ENCODE results near the gene TP53I13.

- no peak for TF ChIP-seq ZFY (CRISPR knock-in tag; IDR thresholded peaks at IDR 0.05)
- TF ChIP-seq, protein P1, sequence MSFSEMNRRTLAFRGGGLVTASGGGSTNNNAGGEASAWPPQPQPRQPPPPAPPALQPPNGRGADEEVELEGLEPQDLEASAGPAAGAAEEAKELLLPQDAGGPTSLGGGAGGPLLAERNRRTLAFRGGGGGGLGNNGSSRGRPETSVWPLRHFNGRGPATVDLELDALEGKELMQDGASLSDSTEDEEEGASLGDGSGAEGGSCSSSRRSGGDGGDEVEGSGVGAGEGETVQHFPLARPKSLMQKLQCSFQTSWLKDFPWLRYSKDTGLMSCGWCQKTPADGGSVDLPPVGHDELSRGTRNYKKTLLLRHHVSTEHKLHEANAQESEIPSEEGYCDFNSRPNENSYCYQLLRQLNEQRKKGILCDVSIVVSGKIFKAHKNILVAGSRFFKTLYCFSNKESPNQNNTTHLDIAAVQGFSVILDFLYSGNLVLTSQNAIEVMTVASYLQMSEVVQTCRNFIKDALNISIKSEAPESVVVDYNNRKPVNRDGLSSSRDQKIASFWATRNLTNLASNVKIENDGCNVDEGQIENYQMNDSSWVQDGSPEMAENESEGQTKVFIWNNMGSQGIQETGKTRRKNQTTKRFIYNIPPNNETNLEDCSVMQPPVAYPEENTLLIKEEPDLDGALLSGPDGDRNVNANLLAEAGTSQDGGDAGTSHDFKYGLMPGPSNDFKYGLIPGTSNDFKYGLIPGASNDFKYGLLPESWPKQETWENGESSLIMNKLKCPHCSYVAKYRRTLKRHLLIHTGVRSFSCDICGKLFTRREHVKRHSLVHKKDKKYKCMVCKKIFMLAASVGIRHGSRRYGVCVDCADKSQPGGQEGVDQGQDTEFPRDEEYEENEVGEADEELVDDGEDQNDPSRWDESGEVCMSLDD (CRISPR knock-in tag; IDR thresholded peaks at IDR 0.05; ENCODE audit: borderline replicate concordance) = no peak
- no peak for TF ChIP-seq CTCF (CRISPR knock-in tag; IDR thresholded peaks at IDR 0.05)
- no peak for TF ChIP-seq EP300 (IDR thresholded peaks at IDR 0.05; ENCODE audit: low read depth in 2 of 2, low read length in 2 of 2)
- TF ChIP-seq EP300 (CRISPR knock-in tag; IDR thresholded peaks at IDR 0.05; ENCODE audit: borderline replicate concordance) = no peak
- no peak for TF ChIP-seq ZNF274 (CRISPR knock-in tag; IDR thresholded peaks at IDR 0.05)
- TF ChIP-seq ETV6 (CRISPR knock-in tag; conservative IDR thresholded peaks at IDR 0.05) = no peak
- TF ChIP-seq MTF1 (CRISPR knock-in tag; IDR thresholded peaks at IDR 0.05) = no peak
- no peak for TF ChIP-seq TAF1 (CRISPR knock-in tag; IDR thresholded peaks at IDR 0.05)
- TF ChIP-seq ZNF143 (CRISPR knock-in tag; IDR thresholded peaks at IDR 0.05) = no peak
- TF ChIP-seq YY1 (IDR thresholded peaks at IDR 0.05; ENCODE audit: insufficient read depth, insufficient replicate concordance, low read depth, low read length) = no peak
Measured at GRCh38 chr17:29611351-29612093, 43.0 kb downstream of the TP53I13 start.

Measured in HepG2 (cell line).